Endothelial cell of umbilical vein (primary cell): ENCODE results near the gene DLGAP1. TPM values are rescaled to one million over a fixed set of nuclear protein-coding genes. Genes with fewer than 3 reads are reported as not detected.

Experiments
- BruUV-seq: library from RNA; stranded (reverse); fragments of 400-500 nt; replicated peaks from 2 replicates; lab custom pipeline; 2021; lab: Mats Ljungman, UMichigan
- CTCF ChIA-PET: fragments of 300-600, 350-600 bp; sonication (Branson Sonifier 250); formaldehyde crosslinking; loops from one replicate; lab custom pipeline; 2021; ENCODE audit warnings: antibody characterized with exemption, inconsistent platforms; lab: Charles Lee
- POLR2A ChIA-PET: fragments of 300-600, 350-600 bp; sonication (Branson Sonifier 250); formaldehyde crosslinking; loops from one replicate; lab custom pipeline; 2021; ENCODE audit warnings: antibody characterized with exemption, inconsistent platforms; lab: Charles Lee
- DNase-seq: peaks from one replicate; pipeline ENCODE4 v3.0.0-alpha.2; 2011; ENCODE audit warnings: low read depth, low spot score
- FAIRE-seq: peaks from 2 replicates; lab custom pipeline; 2011; peaks lifted over from hg19 to GRCh38; lab: Jason Lieb, UNC
- H2AFZ ChIP-seq: 2 replicates; pipeline ENCODE4 v1.6.0; 2012; ENCODE audit warnings: low read depth, low read length, control low read depth, inconsistent platforms
- H3K27ac ChIP-seq: 2 replicates; pipeline ENCODE4 v1.5.1; 2011; ENCODE audit warnings: low read depth, mild to moderate bottlenecking, control low read depth, low read length, moderate library complexity; ENCODE audit not compliant: insufficient read depth
- H3K27me3 ChIP-seq, 2 experiments: 2 replicates each; pipeline versions ENCODE4 v1.6.0 to v1.6.1; 2011; ENCODE audit warnings: low read length in 2 of 2, mixed read lengths in 1 of 2; ENCODE audit not compliant: control insufficient read depth in 2 of 2, insufficient read depth in 2 of 2
- H3K36me3 ChIP-seq, 2 experiments: 2 replicates in 1 of 2; 3 replicates in 1 of 2; pipeline ENCODE4 v1.5.1; 2011; ENCODE audit warnings: low read length in 2 of 2, mild to moderate bottlenecking in 1 of 2, moderate library complexity in 1 of 2; ENCODE audit not compliant: control insufficient read depth in 2 of 2, insufficient read depth in 2 of 2; ENCODE audit errors: extremely low read depth in 1 of 2
- H3K4me1 ChIP-seq: 3 replicates; pipeline ENCODE4 v1.5.1; 2011; ENCODE audit warnings: mild to moderate bottlenecking, low read length; ENCODE audit not compliant: control insufficient read depth, insufficient read depth; ENCODE audit errors: extremely low read depth
- H3K4me2 ChIP-seq: 2 replicates; pipeline ENCODE4 v1.6.1; 2011; ENCODE audit warnings: low read length, control low read depth, mixed read lengths; ENCODE audit not compliant: insufficient read depth
- H3K4me3 ChIP-seq, 3 experiments: fragments of 200-600 bp in 1 of 3; sonication (generic), shearing (Covaris generic) in 1 of 3; replicated peaks in 1 of 3; 2 replicates each; pipeline ENCODE4 v1.5.1; 2011 to 2016; ENCODE audit warnings: control low read depth in 3 of 3, low read length in 3 of 3, mild to moderate bottlenecking in 2 of 3, inconsistent platforms in 1 of 3, low read depth in 1 of 3, moderate library complexity in 1 of 3; ENCODE audit not compliant: insufficient read depth in 1 of 3
- H3K79me2 ChIP-seq: 2 replicates; pipeline ENCODE4 v1.6.0; 2012; ENCODE audit warnings: low read length, inconsistent platforms; ENCODE audit not compliant: control insufficient read depth, insufficient read depth
- H3K9ac ChIP-seq: replicated peaks from 2 replicates; pipeline ENCODE3; 2011; ENCODE audit warnings: low read length, control low read depth; ENCODE audit not compliant: insufficient read depth; ENCODE audit errors: extremely low read depth
- H3K9me1 ChIP-seq: replicated peaks from 3 replicates; pipeline ENCODE4 v1.6.0; 2011; ENCODE audit warnings: mild to moderate bottlenecking, low read length; ENCODE audit not compliant: control insufficient read depth, insufficient read depth; ENCODE audit errors: extremely low read depth
- H3K9me3 ChIP-seq: replicated peaks from 2 replicates; pipeline ENCODE4 v1.5.1; 2012; ENCODE audit warnings: low read length, inconsistent platforms; ENCODE audit not compliant: control insufficient read depth, insufficient read depth
- H4K20me1 ChIP-seq: replicated peaks from 2 replicates; pipeline ENCODE3; 2011; ENCODE audit warnings: mild to moderate bottlenecking, low read length; ENCODE audit not compliant: control insufficient read depth, insufficient read depth; ENCODE audit errors: extremely low read depth
- CTCF ChIP-seq, 2 donors: IDR thresholded peaks; 1 replicate in 1 of 2; 2 replicates in 1 of 2; pipeline ENCODE4 v1.5.1; 2011; ENCODE audit warnings: low read length in 2 of 2, mild to moderate bottlenecking in 2 of 2, moderate library complexity in 2 of 2, control low read depth in 1 of 2, inconsistent platforms in 1 of 2, low read depth in 1 of 2; ENCODE audit not compliant: insufficient read depth in 1 of 2; ENCODE audit errors: extremely low read depth in 1 of 2
- EZH2 ChIP-seq: IDR thresholded peaks from 2 replicates; pipeline ENCODE4 v1.6.1; 2012; ENCODE audit warnings: borderline replicate concordance, low read depth, mild to moderate bottlenecking, moderate library complexity, low read length, inconsistent platforms; ENCODE audit not compliant: severe bottlenecking
- FOS ChIP-seq: IDR thresholded peaks from 2 replicates; pipeline ENCODE4 v1.6.1; 2011; ENCODE audit warnings: mild to moderate bottlenecking, low read length, moderate library complexity, borderline replicate concordance; ENCODE audit not compliant: insufficient read depth
- GATA2 ChIP-seq: IDR thresholded peaks from 2 replicates; pipeline ENCODE4 v1.7.0; 2011; ENCODE audit warnings: low read depth, mild to moderate bottlenecking, moderate library complexity, mixed read lengths, low read length; ENCODE audit not compliant: insufficient read length, insufficient read depth
- JUN ChIP-seq: IDR thresholded peaks from 2 replicates; pipeline ENCODE4 v1.6.1; 2011; ENCODE audit warnings: borderline replicate concordance, low read depth; ENCODE audit not compliant: insufficient read length, insufficient read depth
- MYC ChIP-seq: IDR thresholded peaks from one replicate; pipeline ENCODE4 v1.6.1; 2011; ENCODE audit warnings: mild to moderate bottlenecking, low read depth, low read length
- POLR2A ChIP-seq: IDR thresholded peaks from 2 replicates; pipeline ENCODE4 v1.6.1; 2012; ENCODE audit warnings: low read depth, mild to moderate bottlenecking, control low read depth, low read length
- POLR2AphosphoS5 ChIP-seq: IDR thresholded peaks from 2 replicates; pipeline ENCODE4 v1.6.1; 2012; ENCODE audit warnings: low read depth, mild to moderate bottlenecking, control low read depth, low read length, moderate library complexity; ENCODE audit not compliant: insufficient read depth
- dilution Hi-C: fragments of 300-500 bp; cut with MboI; formaldehyde crosslinking; loops from one replicate; pipeline ENCODE4 v1.15.0; 2019; ENCODE audit warnings: low sequenced_read_pairs; ENCODE audit not compliant: extremely low pct_ligation_motif_present
- intact Hi-C: fragments of 100-400 bp; cut with micrococcal nuclease; formaldehyde crosslinking; loops from one replicate; pipeline ENCODE4 v1.10.0; 2022
- polyA plus RNA-seq, 4 experiments: library from polyadenylated mRNA; depleted of rRNA in 3 of 4; stranded (reverse) in 3 of 4; unstranded in 1 of 4; fragments of >200 nt; gene quantifications; 2 replicates each; pipeline versions ENCODE4 v1.2.1 to v1.2.3, GENCODE V29; 2011 to 2012; ENCODE audit warnings: missing spikeins in 1 of 4
- total RNA-seq: library from RNA; stranded (reverse); gene quantifications from 2 replicates; pipeline ENCODE4 v1.2.3, GENCODE V29; 2021
- TF ChIP-seq, protein P1 (sequence below): IDR thresholded peaks from 2 replicates; pipeline ENCODE4 v1.6.1; 2011; ENCODE audit not compliant: insufficient read depth, insufficient read length

DLGAP1 gene
- total and polyA plus RNA-seq, 2 donors (not counting 3 experiments of a cell fraction or from before 2014, with no cell fraction given): 0.04 TPM; not detected in 1

- no peak overlapping the region for H3K9ac ChIP-seq
- no peak overlapping the region for H3K27ac ChIP-seq
- H4K20me1 ChIP-seq: no peaks in the 10 kb centered on the region
- TF ChIP-seq JUN: no peak
- TF ChIP-seq GATA2: no peak
- no peak for TF ChIP-seq MYC
- no peak for TF ChIP-seq POLR2AphosphoS5
- ChIA-PET POLR2A (no interaction called here), CTCF (interaction anchor here (1.1 to 1.7 kb wide), 2 partner anchors 10 to 187 kb away, joined by 3 to 4 read pairs; no protein-coding TSS in a partner anchor)
- intact Hi-C loops: no loop called here
- peaks cover 7% of the 10 kb centered on the region for H3K4me1 ChIP-seq
- DNase-seq (no peak), FAIRE-seq (no peak)
- peaks cover 0 to 3% of the 10 kb centered on the region in 2 experiments for H3K27me3 ChIP-seq
- no peak overlapping the region for H2AFZ ChIP-seq
- no peaks in the 10 kb centered on the region for H3K79me2 ChIP-seq
- H3K36me3 ChIP-seq: no peaks in the 10 kb centered on the region
- no TSS peak for BruUV-seq
- dilution Hi-C loops: no loop called here
- H3K4me3 ChIP-seq: no peak overlapping the region
- no peaks in the 10 kb centered on the region for H3K9me3 ChIP-seq
- no peak overlapping the region for H3K4me2 ChIP-seq
- H3K9me1 ChIP-seq: no peaks in the 10 kb centered on the region
Observed at GRCh38 chr18:3889803-3890202, 565.3 kb downstream of the DLGAP1 start.

- Histone ChIP-seq H3K9me1 (no peaks in the 10 kb centered on the region), H3K27ac (no peak overlapping the region), H4K20me1 (no peaks in the 10 kb centered on the region), H3K4me1 (peaks cover 7% of the 10 kb centered on the region), H3K4me3 (no peak overlapping the region), H3K79me2 (no peaks in the 10 kb centered on the region), H3K4me2 (no peak overlapping the region), H3K9ac (no peak overlapping the region), H3K9me3 (no peaks in the 10 kb centered on the region), H3K36me3 (no peaks in the 10 kb centered on the region), H2AFZ (no peak overlapping the region), H3K27me3 (peaks cover 0 to 3% of the 10 kb centered on the region in 2 experiments)
- CTCF ChIA-PET: interaction anchor here (1.1 to 1.7 kb wide), 2 partner anchors 11 to 186 kb away, joined by 3 to 4 read pairs; no protein-coding TSS in a partner anchor
- DNase-seq: no peak
- BruUV-seq: no TSS peak
- no peak for FAIRE-seq
- dilution Hi-C loops (no loop called here), intact Hi-C loops (no loop called here)
- no peak for TF ChIP-seq POLR2AphosphoS5
- no peak for TF ChIP-seq CTCF (IDR thresholded peaks at IDR 0.05; ENCODE audit: extremely low read depth in 1 of 2, insufficient read depth in 1 of 2, low read depth in 1 of 2, low read length in 2 of 2)
- TF ChIP-seq, protein P1, sequence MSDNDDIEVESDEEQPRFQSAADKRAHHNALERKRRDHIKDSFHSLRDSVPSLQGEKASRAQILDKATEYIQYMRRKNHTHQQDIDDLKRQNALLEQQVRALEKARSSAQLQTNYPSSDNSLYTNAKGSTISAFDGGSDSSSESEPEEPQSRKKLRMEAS: no peak
- no peak for TF ChIP-seq GATA2
- no peak for TF ChIP-seq MYC
- no peak for TF ChIP-seq JUN
- no peak for TF ChIP-seq POLR2A
- no peak for TF ChIP-seq FOS
- TF ChIP-seq EZH2: no peak
- POLR2A ChIA-PET: no interaction called here
Observed at GRCh38 chr18:3889121-3889520, 566.0 kb downstream of the DLGAP1 start.
